Skeletal muscle tissue (tissue), 4 donors: ENCODE measurements around the gene PRSS8. TPM values are rescaled to one million over a fixed set of nuclear protein-coding genes. Genes with fewer than 3 reads are reported as not detected.
"Not testable (repeated sequence)": the region's sequence is repeated elsewhere in the genome, so short reads cannot be mapped to it uniquely, and the experiment has no call there.

ENCODE experiments used
- H3K27ac ChIP-seq: one replicate; pipeline ENCODE4 v1.7.0; 2013; ENCODE audit warnings: mild to moderate bottlenecking, low read depth, low read length, inconsistent platforms
- H3K27me3 ChIP-seq, 3 donors: one replicate each; pipeline ENCODE4 v1.7.0; 2013; ENCODE audit warnings: low read length in 3 of 3; ENCODE audit not compliant: control insufficient read depth in 3 of 3, insufficient read depth in 3 of 3
- H3K36me3 ChIP-seq, 3 donors: one replicate each; pipeline ENCODE4 v1.7.0; 2013; ENCODE audit warnings: low read length in 3 of 3; ENCODE audit not compliant: control insufficient read depth in 3 of 3, insufficient read depth in 3 of 3
- H3K4me1 ChIP-seq, 3 donors: one replicate each; pipeline ENCODE4 v1.7.0; 2013; ENCODE audit warnings: low read length in 3 of 3, mild to moderate bottlenecking in 3 of 3; ENCODE audit not compliant: control insufficient read depth in 3 of 3, insufficient read depth in 3 of 3
- H3K4me3 ChIP-seq, 3 donors: one replicate each; pipeline ENCODE4 v1.7.0; 2013; ENCODE audit warnings: low read length in 3 of 3
- H3K9ac ChIP-seq, 3 donors: one replicate each; pipeline ENCODE4 v1.7.0; 2013; ENCODE audit warnings: low read length in 3 of 3, mild to moderate bottlenecking in 3 of 3, moderate library complexity in 2 of 3, low read depth in 1 of 3
- H3K9me3 ChIP-seq, 3 donors: one replicate each; pipeline ENCODE4 v1.7.0; 2013; ENCODE audit warnings: low read length in 3 of 3; ENCODE audit not compliant: control insufficient read depth in 3 of 3
- total RNA-seq: library from RNA; depleted of rRNA; stranded (reverse); fragments of >200 nt; gene quantifications from one replicate; pipeline ENCODE4 v1.2.3, GENCODE V29; 2014
- donor health status: Osteomylitis.

PRSS8 gene
- total RNA-seq, 1 donor from 2014 or later = not detected

DNA sequence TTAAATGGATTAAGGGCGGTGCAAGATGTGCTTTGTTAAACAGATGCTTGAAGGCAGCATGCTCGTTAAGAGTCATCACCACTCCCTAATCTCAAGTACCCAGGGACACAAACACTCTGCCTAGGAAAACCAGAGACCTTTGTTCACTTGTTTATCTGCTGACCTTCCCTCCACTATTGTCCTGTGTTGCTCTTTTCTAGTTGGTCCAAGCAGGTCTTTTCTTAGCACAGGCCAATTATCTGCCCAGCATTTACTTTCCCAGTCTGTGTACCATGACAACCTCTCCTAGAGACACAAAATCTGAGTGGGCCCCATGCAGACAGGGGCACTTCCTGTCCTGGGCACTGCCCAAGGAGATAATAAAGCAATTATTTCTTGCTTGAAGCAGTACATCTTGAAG lies 34.5 kb upstream of the PRSS8 start:
- not testable (repeated sequence) for H3K9me3 ChIP-seq, H3K36me3 ChIP-seq, H3K4me1 ChIP-seq, H3K27me3 ChIP-seq, H3K27ac ChIP-seq, H3K9ac ChIP-seq, H3K4me3 ChIP-seq

DNA sequence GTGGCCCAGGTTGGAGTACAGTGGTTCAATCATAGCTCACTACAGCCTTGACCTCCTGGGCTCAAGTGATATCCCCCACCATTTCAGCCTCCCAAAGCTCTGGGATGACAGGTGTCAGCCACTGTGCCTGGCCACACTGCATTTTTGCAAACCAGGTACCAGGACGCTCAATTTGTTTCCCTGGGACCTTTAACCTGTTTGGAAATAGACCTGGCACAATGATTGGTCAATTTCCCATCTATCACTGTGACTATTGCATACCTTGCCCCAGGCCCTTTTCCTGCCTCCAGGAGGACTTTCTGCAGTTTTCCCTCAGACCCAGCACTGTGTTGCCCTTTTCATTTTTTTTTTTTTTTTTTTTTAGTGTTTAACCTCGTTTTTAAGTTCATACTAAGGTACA lies 33.3 kb upstream of the PRSS8 start:
- no peaks in the 10 kb centered on the region for H3K36me3 ChIP-seq

DNA sequence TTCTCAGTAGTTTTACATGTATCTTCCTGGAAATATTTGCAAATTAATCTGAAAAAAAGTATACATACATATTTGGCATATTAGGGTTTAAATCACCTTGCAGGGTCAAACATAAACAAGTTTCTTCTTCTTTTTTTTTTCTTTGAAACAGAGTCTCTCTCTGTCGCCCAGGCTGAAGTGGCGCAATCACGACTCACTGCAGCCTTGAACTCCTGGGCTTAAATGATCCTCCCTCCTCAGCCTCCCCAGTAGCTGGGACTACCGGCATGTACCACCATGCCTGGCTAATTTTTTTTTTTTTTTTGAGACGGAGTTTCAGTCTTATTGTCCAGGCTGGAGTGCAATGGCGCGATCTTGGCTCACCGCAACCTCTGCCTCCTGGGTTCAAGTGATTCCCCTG lies 31.8 kb upstream of the PRSS8 start:
- no peak overlapping the region for H3K4me3 ChIP-seq
- no peak overlapping the region for H3K9ac ChIP-seq
- H3K27ac ChIP-seq = no peak overlapping the region
- no peaks in the 10 kb centered on the region for H3K4me1 ChIP-seq
- no peaks in the 10 kb centered on the region for H3K9me3 ChIP-seq
- no peaks in the 10 kb centered on the region for H3K36me3 ChIP-seq
- no peaks in the 10 kb centered on the region for H3K27me3 ChIP-seq

More for the DNA sequence above, 33.3 kb upstream of the PRSS8 start:
- Histone ChIP-seq H3K27ac (no peak overlapping the region), H3K4me1 (no peaks in the 10 kb centered on the region), H3K4me3 (no peak overlapping the region), H3K9ac (no peak overlapping the region), H3K9me3 (no peaks in the 10 kb centered on the region), H3K27me3 (no peaks in the 10 kb centered on the region)

DNA sequence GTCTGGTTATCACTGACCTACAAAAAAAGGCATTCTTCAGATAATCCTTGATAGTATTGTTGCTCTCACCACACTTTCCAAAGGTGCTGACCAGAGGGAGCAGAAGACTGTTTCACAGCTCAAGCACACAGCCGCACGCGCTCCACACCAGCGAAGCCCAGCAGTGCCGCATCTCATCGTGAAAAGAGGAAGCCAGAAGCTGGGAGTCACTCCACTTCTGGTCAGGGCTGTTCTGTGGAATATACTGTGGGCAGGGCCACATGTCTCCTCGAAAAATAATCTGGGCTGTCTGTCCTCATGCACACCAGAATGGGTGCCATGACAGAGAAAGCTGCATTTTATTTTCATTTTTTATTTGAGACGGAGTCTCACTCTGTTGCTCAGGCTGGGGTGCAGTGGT lies 21.6 kb upstream of the PRSS8 start:
- Histone ChIP-seq H3K36me3 (no peaks in the 10 kb centered on the region), H3K9ac (no peak overlapping the region)

DNA sequence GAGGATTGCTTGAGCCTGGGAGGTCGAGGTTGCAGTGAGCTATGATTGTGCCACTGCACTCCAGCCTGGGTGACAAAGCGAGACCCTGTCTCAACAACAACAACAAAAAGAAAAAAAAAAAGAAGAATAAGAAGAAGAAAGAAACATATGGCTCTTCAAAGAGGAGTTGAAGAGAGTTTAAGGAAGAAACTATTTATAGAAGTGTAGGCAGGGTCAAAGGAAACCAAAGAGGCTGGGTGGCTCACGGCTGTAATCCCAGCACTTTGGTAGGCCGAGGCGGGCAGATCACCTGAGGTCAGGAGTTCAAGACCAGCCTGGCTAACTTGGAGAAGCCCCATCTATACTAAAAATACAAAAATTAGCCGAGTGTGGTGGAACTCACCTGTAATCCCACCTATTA lies 15.4 kb upstream of the PRSS8 start:
- not testable (repeated sequence) for H3K9me3 ChIP-seq, H3K27ac ChIP-seq, H3K4me3 ChIP-seq, H3K9ac ChIP-seq, H3K4me1 ChIP-seq, H3K36me3 ChIP-seq
- H3K27me3 ChIP-seq = peaks cover 6 to 14% (median 12%) of the 10 kb centered on the region in 3 donors

More for the DNA sequence above, 21.6 kb upstream of the PRSS8 start:
- no peaks in the 10 kb centered on the region for H3K27me3 ChIP-seq
- H3K4me1 ChIP-seq = peaks cover 0 to 2% (median 0%) of the 10 kb centered on the region in 3 donors
- H3K27ac ChIP-seq = no peak overlapping the region
- H3K9me3 ChIP-seq = no peaks in the 10 kb centered on the region
- no peak overlapping the region for H3K4me3 ChIP-seq

DNA sequence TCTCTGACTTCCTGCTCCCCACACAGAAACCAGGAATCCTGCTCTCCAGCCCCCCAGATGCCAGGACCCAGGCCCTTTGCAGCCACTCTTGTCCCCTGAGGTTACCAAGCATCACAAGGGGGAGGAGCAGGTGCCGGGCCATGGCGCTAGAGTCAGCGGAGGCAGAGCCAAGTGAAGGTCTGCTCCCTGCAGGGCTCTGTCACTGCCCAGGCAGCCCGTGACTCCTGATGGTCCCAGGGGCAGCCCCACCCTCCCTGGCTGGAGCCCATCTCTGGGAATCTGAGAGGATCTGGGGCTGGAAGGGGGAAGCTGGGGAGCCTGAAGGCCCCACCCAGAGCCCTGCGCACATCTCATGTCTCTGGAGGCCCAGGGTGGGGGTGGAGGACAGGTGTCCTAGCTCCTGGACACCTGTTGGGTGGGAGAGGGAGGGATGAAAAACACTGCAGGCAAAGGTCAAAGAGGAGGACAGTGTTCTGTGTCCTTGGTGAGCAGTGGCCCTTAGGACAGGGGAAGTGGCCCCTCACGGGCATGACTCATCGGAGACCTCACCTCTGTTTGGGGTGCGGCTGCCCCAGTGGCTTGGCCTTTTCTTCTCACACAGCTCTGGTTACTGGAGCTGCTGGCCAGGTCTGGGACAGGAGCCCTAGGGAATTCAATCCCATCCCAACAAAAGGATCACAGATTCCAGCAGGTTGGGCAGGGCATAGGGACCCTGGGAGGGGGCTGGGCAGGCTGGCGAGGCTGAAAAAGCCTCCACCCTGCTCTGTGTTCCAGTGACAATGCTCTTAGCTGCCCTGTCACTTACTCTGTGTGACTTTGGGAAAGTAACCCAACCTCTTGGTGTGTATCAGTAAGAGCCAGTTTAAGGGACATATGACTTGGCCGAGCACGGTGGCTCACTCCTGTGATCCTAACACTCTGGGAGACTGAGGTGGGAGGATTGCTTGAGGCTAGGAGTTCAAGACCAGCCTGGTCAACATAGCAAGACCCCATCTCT lies 14.7 kb upstream of the PRSS8 start, which contains the start of gene PRSS36:
PRSS36 (minus strand) TSS at position 173 of the 997 bp plus-strand sequence; CDS start at position 142, 31 bp downstream.
- peaks cover 4 to 6% (median 5%) of the 10 kb centered on the region in 3 donors for H3K4me1 ChIP-seq
- H3K27me3 ChIP-seq = peaks cover 8 to 14% (median 12%) of the 10 kb centered on the region in 3 donors
- no peaks in the 10 kb centered on the region for H3K36me3 ChIP-seq
- H3K9me3 ChIP-seq = no peaks in the 10 kb centered on the region
- H3K4me3 ChIP-seq = no peak within 1 kb of the TSS
- no peak within 1 kb of the TSS for H3K9ac ChIP-seq
- H3K27ac ChIP-seq = no peak within 1 kb of the TSS

DNA sequence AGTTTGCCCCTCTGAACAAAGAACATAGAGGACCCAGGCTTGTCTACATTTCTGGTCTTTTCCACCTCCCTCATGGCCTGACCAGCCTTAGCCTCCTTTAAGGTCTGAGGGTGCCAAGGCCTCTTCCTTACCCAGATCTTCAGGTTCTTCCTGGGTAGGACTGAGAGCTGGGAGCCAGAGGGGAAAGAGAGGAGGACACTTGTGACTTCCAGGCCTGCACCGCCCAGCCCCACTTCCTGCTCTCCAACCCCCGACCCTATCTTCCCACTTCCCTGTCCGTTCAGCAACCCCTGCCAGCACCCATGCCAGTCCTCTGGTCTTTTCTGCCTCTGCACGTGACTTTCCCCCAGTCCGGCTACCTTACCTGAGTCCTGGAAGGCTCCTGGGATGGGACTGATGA lies 13.8 kb upstream of the PRSS8 start:
- Histone ChIP-seq H3K4me3 (no peak overlapping the region), H3K27me3 (peaks cover 8 to 14% (median 12%) of the 10 kb centered on the region in 3 donors), H3K4me1 (peaks cover 4 to 6% (median 5%) of the 10 kb centered on the region in 3 donors), H3K9ac (no peak overlapping the region), H3K36me3 (no peaks in the 10 kb centered on the region), H3K9me3 (no peaks in the 10 kb centered on the region), H3K27ac (no peak overlapping the region)

- Histone ChIP-seq H3K4me3 (no peak overlapping the region), H3K27me3 (peaks cover 8 to 14% (median 12%) of the 10 kb centered on the region in 3 donors), H3K9me3 (no peaks in the 10 kb centered on the region), H3K27ac (no peak overlapping the region), H3K9ac (no peak overlapping the region), H3K4me1 (peaks cover 4 to 6% (median 5%) of the 10 kb centered on the region in 3 donors), H3K36me3 (no peaks in the 10 kb centered on the region)
Observed at GRCh38 chr16:31148896-31149295, 13.4 kb upstream of the PRSS8 start.

GRCh38 chr16:31148281-31148728 lies 12.8 kb upstream of the PRSS8 start:
- no peaks in the 10 kb centered on the region for H3K9me3 ChIP-seq
- no peaks in the 10 kb centered on the region for H3K36me3 ChIP-seq
- peaks cover 4 to 6% (median 5%) of the 10 kb centered on the region in 3 donors for H3K4me1 ChIP-seq
- H3K9ac ChIP-seq = no peak overlapping the region
- no peak overlapping the region for H3K4me3 ChIP-seq
- peaks cover 8 to 14% (median 12%) of the 10 kb centered on the region in 3 donors for H3K27me3 ChIP-seq
- H3K27ac ChIP-seq = no peak overlapping the region

DNA sequence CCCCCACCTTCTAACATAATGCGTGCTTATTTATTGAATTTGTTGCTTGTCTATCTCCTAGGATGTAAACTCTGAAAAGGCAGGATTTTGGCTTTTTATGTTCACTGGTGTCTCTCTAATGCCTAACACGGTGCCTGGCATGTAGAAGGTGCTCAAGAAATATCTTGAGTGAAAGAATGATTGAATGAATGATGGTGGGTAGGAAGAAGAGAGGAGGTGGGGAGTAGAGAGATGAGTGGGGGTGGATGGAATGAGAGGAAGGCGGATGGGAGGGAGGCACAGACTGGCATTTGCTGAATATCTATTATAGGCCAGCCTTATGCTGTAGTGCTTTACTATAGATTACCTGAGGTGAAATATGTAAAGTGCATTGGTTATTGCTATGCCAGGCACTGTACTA lies 12.0 kb upstream of the PRSS8 start:
- Histone ChIP-seq H3K27ac (no peak overlapping the region), H3K9ac (no peak overlapping the region), H3K4me1 (peaks cover 8 to 9% (median 9%) of the 10 kb centered on the region in 3 donors), H3K4me3 (no peak overlapping the region), H3K27me3 (peaks cover 8 to 14% (median 12%) of the 10 kb centered on the region in 3 donors), H3K9me3 (no peaks in the 10 kb centered on the region), H3K36me3 (no peaks in the 10 kb centered on the region)
